Vagina (tissue), 2 donors: Measurements from ENCODE around the gene SLC2A9.

ENCODE experiments used
- POLR2A ChIP-seq, 2 donors: fragments of 450-650 bp; IDR thresholded peaks; one replicate each; pipeline ENCODE4 v1.6.1; 2017; ENCODE audit warnings: antibody characterized with exemption in 2 of 2, mild to moderate bottlenecking in 2 of 2, moderate library complexity in 2 of 2
- POLR2AphosphoS5 ChIP-seq, 2 donors: sonication (generic); formaldehyde crosslinking; IDR thresholded peaks; one replicate each; pipeline ENCODE4 v1.9.0; 2017; ENCODE audit warnings: antibody characterized with exemption in 2 of 2, mild to moderate bottlenecking in 2 of 2, low read depth in 1 of 2; ENCODE audit not compliant: insufficient read depth in 1 of 2
- TF ChIP-seq, protein P1 (sequence below), 3 experiments: fragments of 450-650 bp in 2 of 3; fragments of 200-600 bp in 1 of 3; sonication (generic) in 1 of 3; IDR thresholded peaks; one replicate each; pipeline ENCODE4 v1.5.1; 2017 to 2019; ENCODE audit warnings: antibody characterized with exemption in 3 of 3, mild to moderate bottlenecking in 2 of 3, moderate library complexity in 2 of 3

- TF ChIP-seq POLR2A (IDR thresholded peaks at IDR 0.05) = no peak
- TF ChIP-seq, protein P1, sequence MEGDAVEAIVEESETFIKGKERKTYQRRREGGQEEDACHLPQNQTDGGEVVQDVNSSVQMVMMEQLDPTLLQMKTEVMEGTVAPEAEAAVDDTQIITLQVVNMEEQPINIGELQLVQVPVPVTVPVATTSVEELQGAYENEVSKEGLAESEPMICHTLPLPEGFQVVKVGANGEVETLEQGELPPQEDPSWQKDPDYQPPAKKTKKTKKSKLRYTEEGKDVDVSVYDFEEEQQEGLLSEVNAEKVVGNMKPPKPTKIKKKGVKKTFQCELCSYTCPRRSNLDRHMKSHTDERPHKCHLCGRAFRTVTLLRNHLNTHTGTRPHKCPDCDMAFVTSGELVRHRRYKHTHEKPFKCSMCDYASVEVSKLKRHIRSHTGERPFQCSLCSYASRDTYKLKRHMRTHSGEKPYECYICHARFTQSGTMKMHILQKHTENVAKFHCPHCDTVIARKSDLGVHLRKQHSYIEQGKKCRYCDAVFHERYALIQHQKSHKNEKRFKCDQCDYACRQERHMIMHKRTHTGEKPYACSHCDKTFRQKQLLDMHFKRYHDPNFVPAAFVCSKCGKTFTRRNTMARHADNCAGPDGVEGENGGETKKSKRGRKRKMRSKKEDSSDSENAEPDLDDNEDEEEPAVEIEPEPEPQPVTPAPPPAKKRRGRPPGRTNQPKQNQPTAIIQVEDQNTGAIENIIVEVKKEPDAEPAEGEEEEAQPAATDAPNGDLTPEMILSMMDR (IDR thresholded peaks at IDR 0.05) = no peak
- TF ChIP-seq POLR2AphosphoS5 (IDR thresholded peaks at IDR 0.05; ENCODE audit: insufficient read depth in 1 of 2, low read depth in 1 of 2) = no peak
Observed at GRCh38 chr4:9891740-9892139, 129.6 kb downstream of the SLC2A9 start.
